GM19099 (cell line): ENCODE measurements around the gene PARVG.

Source experiments
- POLR2A ChIP-seq: IDR thresholded peaks from 3 replicates; pipeline ENCODE4 v1.6.1; 2011; ENCODE audit warnings: low read depth; ENCODE audit not compliant: insufficient read length; ENCODE audit errors: extremely low read depth

The PARVG gene

GRCh38 chr22:44146088-44146861 is 34.5 kb upstream of the PARVG start:
- no peak for TF ChIP-seq POLR2A

GRCh38 chr22:44147008-44147645 is 33.6 kb upstream of the PARVG start:
- TF ChIP-seq POLR2A, result no peak

GRCh38 chr22:44147821-44148574 is 32.7 kb upstream of the PARVG start:
- no peak for TF ChIP-seq POLR2A

DNA sequence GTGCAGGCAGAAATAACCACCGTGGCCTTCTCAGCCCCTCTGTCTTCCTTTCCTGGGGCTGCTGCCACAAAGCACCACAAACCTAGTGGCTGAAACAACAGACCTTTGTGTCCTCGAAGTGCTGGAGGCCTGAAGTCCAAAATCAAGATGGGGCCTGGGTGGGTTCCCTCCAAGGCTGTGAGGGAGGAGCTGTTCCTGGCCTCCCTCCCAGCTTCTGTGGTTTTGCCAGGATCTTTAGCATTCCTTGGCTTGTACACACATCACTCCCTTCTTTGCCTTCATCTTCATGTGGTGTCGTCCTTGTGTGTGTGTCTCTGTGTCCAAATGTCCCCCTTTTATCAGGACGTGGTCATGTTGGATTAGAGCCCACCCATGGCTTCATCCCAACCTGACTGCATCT is 29.0 kb upstream of the PARVG start:
- no peak for TF ChIP-seq POLR2A

DNA sequence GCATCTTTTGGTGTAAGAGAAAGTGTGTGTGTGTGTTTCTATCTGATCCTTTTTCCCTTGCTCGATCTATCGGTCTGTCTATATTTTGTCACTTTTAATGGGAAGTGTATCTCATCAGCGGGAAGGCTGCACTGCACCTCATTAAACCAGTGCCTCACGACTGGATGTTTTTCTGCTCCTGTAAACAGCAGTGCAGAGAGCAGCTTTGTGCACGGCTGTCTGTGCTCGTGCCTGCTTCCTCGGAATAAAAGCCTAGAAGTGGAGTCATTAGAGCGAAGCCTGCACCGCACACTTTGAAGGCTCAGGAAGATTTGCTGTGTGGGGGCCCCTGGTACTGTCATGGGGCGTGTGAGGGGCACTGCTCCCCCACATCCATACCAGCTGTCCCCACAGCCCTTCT is 27.0 kb upstream of the PARVG start:
- no peak for TF ChIP-seq POLR2A

DNA sequence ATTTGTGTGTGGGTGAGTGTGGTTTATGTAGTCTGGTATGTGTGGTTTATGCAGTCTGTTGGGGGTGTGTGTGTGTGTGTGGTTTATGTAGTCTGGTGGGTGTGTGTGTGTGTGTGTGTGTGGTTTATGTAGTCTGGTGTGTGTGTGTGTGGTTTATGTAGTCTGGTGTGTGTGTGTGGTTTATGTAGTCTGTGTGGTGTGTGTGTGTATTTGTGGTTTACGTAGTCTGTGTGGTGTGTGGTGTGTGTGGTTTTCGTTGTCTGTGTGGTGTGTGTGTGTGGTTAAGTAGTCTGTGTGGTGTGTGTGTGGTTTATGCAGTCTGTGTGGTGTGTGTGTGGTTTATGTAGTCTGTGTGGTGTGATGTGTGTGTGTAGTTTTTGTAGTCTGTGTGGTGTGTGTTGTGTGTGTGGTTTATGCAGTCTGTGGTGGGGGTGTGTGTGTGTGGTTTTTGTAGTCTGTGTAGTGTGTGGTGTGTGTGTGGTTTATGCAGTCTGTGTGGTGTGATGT is 26.2 kb upstream of the PARVG start:
- TF ChIP-seq POLR2A, result no peak

- no peak for TF ChIP-seq POLR2A
Measured at GRCh38 chr22:44155115-44155514, 25.6 kb upstream of the PARVG start.

DNA sequence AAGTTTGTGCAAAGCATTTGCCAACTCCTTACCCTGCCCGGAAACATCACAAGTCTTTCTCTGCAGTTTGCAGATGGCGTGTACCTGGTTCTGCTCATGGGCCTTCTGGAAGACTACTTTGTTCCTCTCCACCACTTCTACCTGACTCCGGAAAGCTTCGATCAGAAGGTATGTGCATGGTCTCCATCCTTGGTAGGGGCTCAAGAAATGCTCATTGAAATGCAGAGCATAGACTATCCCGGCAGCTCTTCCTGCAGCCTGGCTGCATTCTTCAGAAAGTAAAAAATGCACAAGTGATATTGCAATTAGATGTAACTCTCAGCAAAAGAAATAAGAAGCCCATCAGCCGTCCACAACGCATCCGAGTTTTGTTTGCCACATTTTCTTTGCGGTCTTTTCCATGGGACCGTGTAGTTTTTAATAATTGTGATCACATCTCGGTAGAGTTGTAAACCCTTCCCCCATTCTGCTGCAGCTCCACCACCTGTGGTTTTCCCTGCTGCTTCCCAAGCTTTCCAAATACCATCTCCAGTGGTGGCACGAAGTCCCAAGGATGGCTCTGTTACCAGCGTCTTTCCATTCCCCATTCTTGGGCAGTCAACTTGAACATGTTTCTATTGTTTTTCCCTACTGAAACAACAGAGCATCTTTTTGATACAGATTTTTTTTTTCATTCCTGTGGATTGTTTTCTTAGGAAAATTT is 22.7 kb upstream of the PARVG start:
- TF ChIP-seq POLR2A, result no peak

- TF ChIP-seq POLR2A, result no peak
Measured at GRCh38 chr22:44158816-44159215, 21.9 kb upstream of the PARVG start.

- TF ChIP-seq POLR2A, result no peak
Measured at GRCh38 chr22:44159221-44159620, 21.5 kb upstream of the PARVG start.

GRCh38 chr22:44159811-44160210 is 20.9 kb upstream of the PARVG start:
- TF ChIP-seq POLR2A, result no peak

- no peak for TF ChIP-seq POLR2A
Measured at GRCh38 chr22:44160421-44160820, 20.3 kb upstream of the PARVG start.

- no peak for TF ChIP-seq POLR2A
Measured at GRCh38 chr22:44161673-44162072, 19.1 kb upstream of the PARVG start.

DNA sequence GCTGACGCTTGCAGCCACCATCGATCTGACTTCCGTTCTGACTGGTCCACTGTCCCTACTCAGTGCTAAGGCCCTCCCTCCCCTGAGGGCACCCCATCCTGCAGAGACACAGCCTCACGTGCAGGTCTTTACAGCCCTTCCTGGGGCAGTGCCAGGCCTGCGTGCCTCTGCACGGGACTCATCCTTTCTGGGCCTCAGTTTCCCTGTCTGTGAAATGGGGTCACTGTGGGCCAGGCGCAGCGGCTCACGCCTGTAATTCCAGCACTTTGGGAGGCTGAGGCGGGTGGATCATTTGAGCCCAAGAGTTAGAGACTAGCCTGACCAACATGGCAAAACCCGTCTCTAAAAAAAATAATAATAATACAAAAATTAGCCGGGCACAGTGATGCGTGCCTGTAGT is 17.8 kb upstream of the PARVG start:
- no peak for TF ChIP-seq POLR2A

DNA sequence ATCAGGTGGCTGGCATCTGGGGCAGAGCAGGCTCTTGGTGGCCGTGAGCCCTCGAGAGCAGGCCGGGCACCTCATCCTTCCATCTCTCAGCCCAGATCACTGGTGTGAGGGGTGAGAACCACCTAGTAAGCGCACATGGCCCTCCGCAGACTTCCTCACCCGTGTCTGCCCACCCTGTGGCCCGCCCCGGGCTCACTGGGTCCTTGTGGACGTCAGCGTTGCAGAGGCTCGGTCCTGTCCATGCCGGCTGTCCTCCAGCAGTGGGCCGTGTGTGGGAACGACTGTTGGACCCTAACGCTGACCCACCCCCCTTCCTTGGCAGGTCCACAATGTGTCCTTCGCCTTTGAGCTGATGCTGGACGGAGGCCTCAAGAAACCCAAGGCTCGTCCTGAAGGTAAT is 17.2 kb upstream of the PARVG start:
- no peak for TF ChIP-seq POLR2A

DNA sequence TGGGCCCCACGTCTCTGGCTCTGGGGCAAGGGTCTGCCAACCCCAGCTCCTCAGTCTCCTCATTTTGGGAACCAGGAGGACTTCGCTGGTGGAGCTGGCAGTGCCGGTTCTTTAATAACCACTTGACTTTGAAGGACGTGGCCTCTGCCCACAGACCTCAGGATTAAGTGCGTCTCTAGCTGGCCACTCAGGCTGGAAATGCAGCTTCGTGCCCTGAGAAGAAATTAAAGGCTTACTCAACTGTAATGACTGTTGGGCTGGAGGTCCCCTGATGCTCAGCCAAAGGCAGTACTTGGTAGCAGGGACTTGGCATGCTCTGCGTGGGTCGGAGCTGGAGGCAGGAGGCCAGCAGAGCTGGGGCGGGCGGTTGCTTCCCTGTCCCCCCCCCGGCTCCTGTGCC is 16.7 kb upstream of the PARVG start:
- TF ChIP-seq POLR2A, result no peak

- no peak for TF ChIP-seq POLR2A
Measured at GRCh38 chr22:44165286-44165874, 15.3 kb upstream of the PARVG start.
